GDM1 (cell line): ENCODE data around the gene NPIPA8.
"Not testable (repeated sequence)": the region's sequence is repeated elsewhere in the genome, so short reads cannot be mapped to it uniquely, and the experiment has no call there.

Experiments used
- DNase-seq: peaks from one replicate; lab custom pipeline; 2025; lab: John Stamatoyannopoulos, UW

NPIPA8 gene

GRCh38 chr16:18336636-18337035 lies at the start of gene NPIPA8:
NPIPA8 (minus strand) TSS chr16:18336736; CDS start chr16:18332662, 4,074 bp downstream.
- not testable (repeated sequence) for DNase-seq

- DNase-seq: not testable (repeated sequence)
These were observed 48.7 kb upstream of the NPIPA8 start for GRCh38 chr16:18385285-18385684.

GRCh38 chr16:18384869-18385268 lies 48.3 kb upstream of the NPIPA8 start:
- not testable (repeated sequence) for DNase-seq

GRCh38 chr16:18384098-18384636 lies 47.6 kb upstream of the NPIPA8 start:
- not testable (repeated sequence) for DNase-seq

- not testable (repeated sequence) for DNase-seq
These were observed 46.2 kb upstream of the NPIPA8 start for GRCh38 chr16:18382696-18383095.

- DNase-seq: not testable (repeated sequence)
These were observed 11.2 kb upstream of the NPIPA8 start for GRCh38 chr16:18347742-18348141.

GRCh38 chr16:18346993-18347392 lies 10.5 kb upstream of the NPIPA8 start:
- not testable (repeated sequence) for DNase-seq

GRCh38 chr16:18344634-18345033 lies 8.1 kb upstream of the NPIPA8 start:
- DNase-seq: not testable (repeated sequence)

GRCh38 chr16:18341986-18342385 lies 5.5 kb upstream of the NPIPA8 start:
- DNase-seq: not testable (repeated sequence)

GRCh38 chr16:18341417-18341960 lies 5.0 kb upstream of the NPIPA8 start:
- not testable (repeated sequence) for DNase-seq

- DNase-seq: not testable (repeated sequence)
These were observed 2.7 kb upstream of the NPIPA8 start for GRCh38 chr16:18339210-18339609.

GRCh38 chr16:18311811-18312210 lies 24.7 kb downstream of the NPIPA8 start:
- DNase-seq: not testable (repeated sequence)

- not testable (repeated sequence) for DNase-seq
These were observed 27.4 kb downstream of the NPIPA8 start for GRCh38 chr16:18309159-18309558.

- DNase-seq: not testable (repeated sequence)
These were observed 29.3 kb downstream of the NPIPA8 start for GRCh38 chr16:18307241-18307640.

GRCh38 chr16:18306066-18306465 lies 30.5 kb downstream of the NPIPA8 start:
- not testable (repeated sequence) for DNase-seq

- DNase-seq: not testable (repeated sequence)
These were observed 33.4 kb downstream of the NPIPA8 start for GRCh38 chr16:18303059-18303706.

- DNase-seq: not testable (repeated sequence)
These were observed 38.8 kb downstream of the NPIPA8 start for GRCh38 chr16:18297714-18298113.

- not testable (repeated sequence) for DNase-seq
These were observed 39.6 kb downstream of the NPIPA8 start for GRCh38 chr16:18296931-18297330.

- not testable (repeated sequence) for DNase-seq
These were observed 42.2 kb downstream of the NPIPA8 start for GRCh38 chr16:18294371-18294770.

- not testable (repeated sequence) for DNase-seq
These were observed 43.1 kb downstream of the NPIPA8 start for GRCh38 chr16:18293337-18293956.

- DNase-seq: not testable (repeated sequence)
These were observed 45.6 kb downstream of the NPIPA8 start for GRCh38 chr16:18290959-18291358.

GRCh38 chr16:18286342-18286741 lies 50.2 kb downstream of the NPIPA8 start:
- not testable (repeated sequence) for DNase-seq

- not testable (repeated sequence) for DNase-seq
These were observed 56.2 kb downstream of the NPIPA8 start for GRCh38 chr16:18280319-18280718.
